T-helper 1 cell treated with Interleukin-12 subunit alpha and Interleukin-12 subunit beta and Interleukin-4 antibody, amounts not matched to agents 30 ng/mL and 1 ng/mL, for 36 hours (primary cell): Measurements from ENCODE around the gene RELL2. TPM values are rescaled to one million over a fixed set of nuclear protein-coding genes. Genes with fewer than 3 reads are reported as not detected.

ENCODE experiments used
- intact Hi-C: fragments of 100-400 bp; cut with micrococcal nuclease; formaldehyde crosslinking; loops from one replicate; pipeline ENCODE4 v1.15.1; 2024
- total RNA-seq: library from RNA; stranded (reverse); gene quantifications from 2 replicates; pipeline ENCODE4 v1.2.3, GENCODE V29; 2022

RELL2 gene
- total RNA-seq, 1 donor from 2014 or later: 19.3 TPM

DNA sequence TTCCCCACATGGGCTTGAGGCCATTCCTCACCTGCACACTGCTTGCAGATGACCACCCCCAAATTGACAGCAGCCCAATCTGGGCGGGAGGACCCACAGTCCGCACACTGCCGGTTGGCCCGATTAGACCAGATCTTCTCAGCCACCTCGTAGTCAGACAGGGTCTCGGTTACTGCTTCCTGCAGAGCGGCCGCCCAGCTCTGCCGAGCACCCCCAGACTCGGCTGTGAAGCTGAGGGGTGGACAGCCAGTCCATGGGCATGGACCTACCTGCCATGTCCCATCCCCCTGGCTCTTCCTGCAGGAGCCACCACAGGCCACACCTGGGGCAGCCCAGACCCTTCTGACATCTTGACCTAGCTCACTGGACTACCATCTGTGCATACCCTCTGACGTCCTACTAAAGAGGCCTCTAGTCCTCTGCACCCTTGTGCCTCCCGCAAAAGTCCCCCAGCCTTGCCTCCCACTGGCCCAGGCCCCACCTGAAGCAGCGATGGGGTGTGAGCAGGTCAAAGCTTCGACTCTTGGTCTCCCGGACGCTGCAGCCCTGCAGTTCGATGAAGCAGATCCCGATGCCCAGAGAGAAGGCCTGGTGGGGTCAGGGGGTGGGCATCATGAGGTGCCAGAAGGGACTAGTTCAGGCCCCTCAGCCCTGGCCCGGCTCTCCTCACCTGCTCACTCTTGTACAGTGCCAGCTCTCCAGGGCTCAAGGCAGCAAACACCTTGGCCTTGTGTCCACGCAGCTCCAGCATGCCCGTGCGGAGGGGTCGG lies 35.5 kb downstream of the RELL2 start:
- intact Hi-C loops: no loop called here

DNA sequence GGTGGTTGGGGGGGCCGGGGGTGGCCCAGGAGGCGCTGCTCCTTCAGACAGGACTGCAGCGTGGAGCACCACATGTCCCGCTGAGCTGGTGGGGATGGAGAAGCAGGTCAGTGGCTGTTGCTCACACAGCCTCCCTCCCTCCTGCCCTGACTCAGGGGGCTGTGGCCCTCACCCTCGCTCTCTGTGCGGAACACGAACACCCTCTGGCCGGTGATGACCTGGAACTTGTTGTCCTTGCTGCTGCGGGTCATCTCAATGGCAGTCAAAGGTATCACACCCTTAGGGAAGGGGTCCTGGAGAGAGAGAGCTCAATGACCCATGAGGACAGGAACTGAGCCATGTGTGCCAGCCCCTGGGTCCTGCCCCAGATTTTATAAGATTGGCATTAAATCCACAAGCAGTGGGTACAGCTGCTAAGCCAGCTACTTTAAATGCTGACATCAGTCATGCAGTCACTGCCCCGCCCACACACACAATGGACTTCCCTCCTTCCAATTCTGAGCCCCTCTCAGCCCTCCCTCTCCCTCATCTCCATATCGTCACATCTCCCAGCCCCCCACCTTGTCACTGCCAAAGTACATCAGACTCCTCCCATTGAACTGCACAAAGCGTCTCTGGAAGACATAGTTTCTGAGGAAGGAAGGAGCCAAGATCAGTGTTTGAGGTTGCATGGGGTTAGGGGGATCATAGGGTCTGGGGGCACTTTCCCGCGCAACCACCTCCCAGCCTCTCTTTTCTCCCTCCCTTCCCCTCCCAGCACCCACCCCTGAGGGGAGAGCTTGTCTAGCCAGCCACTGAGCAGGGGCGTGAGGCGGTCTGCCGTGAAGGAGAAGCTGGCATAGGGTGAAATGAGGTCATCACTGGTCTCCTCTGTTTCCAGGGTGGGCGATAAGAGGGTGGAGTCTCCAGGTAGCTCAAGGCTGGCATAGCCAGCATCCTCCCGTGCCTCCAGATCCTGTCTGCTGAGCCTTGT lies 36.3 kb downstream of the RELL2 start:
- intact Hi-C loops: no loop called here

DNA sequence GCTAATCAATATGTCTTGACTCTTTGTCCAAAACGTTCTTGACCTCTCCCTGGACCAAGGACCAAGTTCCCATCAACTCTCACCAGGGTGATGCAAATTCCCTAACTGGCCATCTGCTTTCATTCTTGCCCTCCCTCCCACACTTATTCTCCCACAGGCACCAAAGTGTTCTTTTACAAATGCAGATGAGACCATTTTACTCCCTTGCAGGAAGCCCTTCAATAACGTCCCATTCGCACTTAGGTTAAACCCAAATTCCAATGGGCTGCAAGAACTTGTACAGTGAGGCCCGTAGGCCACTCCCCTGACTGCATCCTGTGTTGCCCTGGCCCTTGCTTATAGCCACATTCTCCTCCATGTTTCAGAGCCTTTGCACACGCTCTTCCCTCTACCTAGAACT lies 38.0 kb downstream of the RELL2 start:
- intact Hi-C loops: no loop called here

DNA sequence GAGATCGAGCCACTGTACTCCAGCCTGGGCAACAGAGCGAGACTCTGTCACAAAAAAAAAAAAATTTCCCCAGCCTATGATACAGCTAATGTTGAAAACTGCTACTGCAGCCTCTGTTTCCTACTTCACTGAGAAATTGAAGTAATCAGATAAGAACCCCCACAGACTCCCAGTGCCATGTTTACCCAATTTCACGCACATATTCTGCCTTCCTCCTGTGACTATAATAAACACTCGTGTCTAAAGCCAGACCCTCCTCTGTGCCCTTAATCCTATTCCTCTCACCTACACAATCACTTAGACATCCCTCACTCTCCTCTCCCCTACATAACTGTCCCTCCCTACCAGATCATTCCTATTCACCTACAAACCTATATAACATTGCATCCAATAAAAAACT lies 38.9 kb downstream of the RELL2 start:
- intact Hi-C loops: no loop called here

DNA sequence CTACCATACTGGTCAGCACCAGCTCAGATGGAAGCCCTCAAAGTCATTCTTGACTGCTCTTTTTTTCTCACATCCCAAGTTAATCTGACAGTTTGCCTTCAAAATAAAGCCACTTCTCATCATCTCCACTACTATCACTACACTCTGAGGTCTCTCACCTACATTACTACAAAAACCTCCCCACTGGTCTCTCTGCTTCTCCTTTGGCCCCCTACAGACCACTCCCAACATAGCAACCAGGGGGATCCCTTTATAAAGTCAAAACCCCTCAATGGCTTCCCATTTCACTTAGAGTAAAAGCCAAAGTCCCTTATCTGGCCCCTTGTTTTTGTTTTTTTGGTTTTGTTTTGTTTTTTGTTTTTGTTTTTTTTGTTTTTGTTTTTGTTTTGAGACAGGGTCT lies 40.6 kb downstream of the RELL2 start:
- intact Hi-C loops: no loop called here

DNA sequence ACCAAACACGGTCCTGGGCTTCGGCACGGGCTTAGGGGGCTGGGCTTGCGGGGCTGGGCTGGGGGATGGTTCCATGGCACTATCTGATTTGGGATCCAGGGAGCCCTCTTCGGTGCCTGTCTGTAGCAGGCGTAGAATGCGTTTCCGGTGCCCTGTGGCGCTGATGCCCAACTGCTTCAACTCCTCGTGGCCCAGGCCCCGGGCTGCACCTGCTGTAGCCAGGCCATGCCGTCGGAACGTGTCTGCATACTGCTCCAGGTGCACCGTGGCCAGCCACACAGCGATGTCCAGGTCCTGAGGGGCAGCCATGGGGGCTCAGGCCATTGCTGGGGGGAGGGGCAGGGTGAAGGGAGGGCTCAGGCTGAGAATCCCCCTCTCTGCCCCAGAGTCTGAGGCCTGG lies 43.4 kb downstream of the RELL2 start:
- intact Hi-C loops: loop anchor here (5.0 to 10.0 kb wide), 2 partner anchors 43 to 685 kb away; partner anchors contain the start of genes HDAC3 and RELL2

DNA sequence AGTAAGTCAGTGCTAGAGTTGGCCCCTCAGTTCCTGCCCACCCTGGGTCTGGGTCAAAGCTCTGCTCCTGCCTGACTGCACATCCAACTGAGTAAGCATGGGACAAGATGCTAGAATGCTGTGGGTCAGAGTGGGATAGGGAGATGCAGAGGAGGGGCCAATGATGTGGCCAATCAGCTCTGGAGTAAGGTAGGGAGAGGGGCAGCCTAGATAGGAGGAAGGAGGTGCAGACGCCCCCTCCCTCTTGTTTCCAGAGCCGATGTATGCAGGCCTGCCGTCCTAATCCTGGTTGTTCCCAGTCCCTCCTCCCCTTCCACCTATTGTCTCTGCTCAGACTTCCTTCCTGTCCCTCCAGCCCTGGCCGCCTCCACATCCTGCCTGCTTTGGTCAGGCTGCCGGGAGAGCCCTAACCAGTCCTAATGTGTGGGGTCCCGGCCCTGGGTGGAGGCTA lies 44.0 kb downstream of the RELL2 start:
- intact Hi-C loops: loop anchor here (5.0 to 10.0 kb wide), 2 partner anchors 43 to 684 kb away; partner anchors contain the start of genes HDAC3 and RELL2

DNA sequence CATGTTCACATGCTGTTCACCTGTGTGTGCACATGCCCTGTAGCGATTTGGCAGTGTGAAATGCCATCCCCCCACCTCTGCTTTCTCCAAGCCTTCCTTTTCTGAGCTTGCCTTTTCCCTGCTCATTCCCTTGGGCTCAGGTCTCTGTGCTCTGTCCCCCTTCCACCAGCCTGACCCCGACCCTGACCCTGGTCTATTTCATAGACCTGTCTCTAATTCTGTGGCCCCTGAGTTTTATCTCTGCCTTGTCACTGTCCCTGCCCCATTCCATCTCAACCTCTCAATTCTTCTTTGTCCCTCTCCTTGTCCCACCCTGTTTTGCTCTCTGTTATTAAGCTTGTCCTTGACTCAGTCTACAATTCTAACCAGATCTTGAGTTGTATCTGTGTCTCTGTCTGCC lies 44.5 kb downstream of the RELL2 start:
- intact Hi-C loops: loop anchor here (5.0 to 10.0 kb wide), 2 partner anchors 44 to 684 kb away; partner anchors contain the start of genes HDAC3 and RELL2

DNA sequence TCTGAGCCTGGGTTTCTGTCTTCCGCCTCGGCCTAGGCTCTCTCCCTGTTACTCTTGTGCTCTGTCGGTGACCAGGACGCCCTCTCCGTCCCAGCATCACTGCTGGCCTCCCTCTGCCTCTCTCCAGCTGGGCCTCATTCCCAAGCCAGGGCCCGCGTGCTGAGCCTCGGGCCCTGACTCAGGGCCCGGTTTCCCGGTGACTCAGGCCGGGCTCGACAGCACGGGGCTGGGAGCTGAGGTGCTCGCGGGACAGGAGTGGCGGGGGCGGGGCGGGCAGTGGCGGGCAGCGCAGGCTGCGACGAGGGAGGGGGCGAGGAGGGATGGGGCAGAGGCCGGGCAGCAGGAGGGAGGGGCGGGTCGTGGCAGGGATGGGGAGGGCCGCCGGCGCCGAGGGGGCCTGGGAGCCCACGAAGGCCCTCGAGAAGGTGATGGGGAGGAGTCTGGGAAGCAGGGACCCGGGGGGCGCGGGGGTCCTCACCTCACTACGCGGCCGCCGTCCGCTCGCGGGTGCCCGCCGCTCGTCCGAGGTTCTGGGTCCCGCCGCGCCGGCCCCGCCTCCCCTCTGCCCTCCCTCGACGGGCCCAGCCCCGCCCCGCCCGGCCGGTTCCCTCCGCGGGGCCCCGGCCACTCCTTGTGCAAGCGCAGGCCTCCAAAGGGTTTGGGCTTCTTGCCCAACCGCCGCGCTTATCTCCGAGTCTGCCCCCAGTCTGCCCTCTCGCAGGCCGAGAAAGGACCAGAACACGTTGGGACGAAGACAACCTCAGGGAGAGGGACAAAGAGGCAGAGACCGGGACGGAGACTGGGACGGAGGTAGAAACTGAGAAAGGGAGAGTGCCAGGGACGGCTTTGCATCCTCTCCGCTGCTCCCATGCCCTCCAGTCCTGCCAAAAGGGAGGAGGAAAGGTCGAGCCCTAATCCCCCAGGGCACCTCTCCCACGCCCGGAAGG lies 45.2 kb downstream of the RELL2 start, which contains the start of gene ARAP3:
Gene ARAP3, minus strand, starts transcription at position 536 of the 947 bp plus-strand sequence. CDS start 1,744 bp downstream, outside the sequence.
- intact Hi-C loops: loop anchor here (5.0 to 10.0 kb wide), 2 partner anchors 45 to 683 kb away; partner anchors contain the start of genes HDAC3 and RELL2

DNA sequence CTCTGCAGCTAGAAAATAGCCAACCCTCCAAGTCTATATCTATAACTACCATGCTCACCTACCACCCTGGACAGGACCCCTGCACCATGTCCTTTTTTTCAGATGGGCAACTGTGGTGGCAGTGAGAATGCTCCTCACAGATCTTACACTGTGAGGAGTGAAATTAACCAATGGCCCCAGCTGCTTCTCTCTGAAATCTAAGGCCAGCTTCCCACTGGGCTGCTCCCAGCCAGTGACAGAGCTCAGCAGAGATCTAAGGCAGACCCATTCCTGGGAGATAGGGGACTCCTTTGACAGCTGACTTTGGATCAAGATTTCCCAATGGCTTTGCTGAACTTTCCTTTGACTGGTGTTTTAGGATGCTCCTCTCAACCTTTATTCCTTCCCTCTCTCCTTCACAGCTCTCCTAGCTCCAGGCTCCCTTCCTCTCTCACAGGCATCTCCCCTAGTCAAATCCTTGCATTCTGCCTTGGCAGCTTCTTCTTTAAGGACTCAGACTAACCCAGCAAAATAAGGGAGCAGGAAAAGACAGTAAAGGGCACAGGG lies 46.9 kb downstream of the RELL2 start:
- intact Hi-C loops: loop anchor here (1.0 to 10.0 kb wide), 3 partner anchors 9 to 681 kb away; partner anchors contain the start of genes HDAC3 and RELL2

DNA sequence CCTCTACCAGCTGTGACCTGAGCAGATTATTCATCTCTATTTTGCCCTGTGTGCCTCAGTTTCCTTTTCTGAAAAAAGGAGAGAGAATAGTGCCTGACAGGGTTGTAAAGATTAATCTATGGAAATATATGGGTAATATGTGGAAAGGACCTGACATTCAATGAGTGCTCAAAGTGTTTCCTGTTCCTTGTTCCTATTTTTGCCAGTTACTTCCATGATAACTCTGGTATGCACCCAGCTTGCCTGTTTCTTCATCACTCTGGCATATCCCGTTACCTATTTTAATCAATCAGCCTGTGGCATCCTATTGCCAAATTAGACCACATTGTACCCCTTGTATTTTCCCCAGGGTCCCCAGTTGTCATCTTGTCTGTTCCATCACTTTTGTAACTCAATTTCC lies 48.8 kb downstream of the RELL2 start:
- intact Hi-C loops: loop anchor here (10.0 kb wide), 1 partner anchor 679 kb away; no protein-coding TSS in a partner anchor

DNA sequence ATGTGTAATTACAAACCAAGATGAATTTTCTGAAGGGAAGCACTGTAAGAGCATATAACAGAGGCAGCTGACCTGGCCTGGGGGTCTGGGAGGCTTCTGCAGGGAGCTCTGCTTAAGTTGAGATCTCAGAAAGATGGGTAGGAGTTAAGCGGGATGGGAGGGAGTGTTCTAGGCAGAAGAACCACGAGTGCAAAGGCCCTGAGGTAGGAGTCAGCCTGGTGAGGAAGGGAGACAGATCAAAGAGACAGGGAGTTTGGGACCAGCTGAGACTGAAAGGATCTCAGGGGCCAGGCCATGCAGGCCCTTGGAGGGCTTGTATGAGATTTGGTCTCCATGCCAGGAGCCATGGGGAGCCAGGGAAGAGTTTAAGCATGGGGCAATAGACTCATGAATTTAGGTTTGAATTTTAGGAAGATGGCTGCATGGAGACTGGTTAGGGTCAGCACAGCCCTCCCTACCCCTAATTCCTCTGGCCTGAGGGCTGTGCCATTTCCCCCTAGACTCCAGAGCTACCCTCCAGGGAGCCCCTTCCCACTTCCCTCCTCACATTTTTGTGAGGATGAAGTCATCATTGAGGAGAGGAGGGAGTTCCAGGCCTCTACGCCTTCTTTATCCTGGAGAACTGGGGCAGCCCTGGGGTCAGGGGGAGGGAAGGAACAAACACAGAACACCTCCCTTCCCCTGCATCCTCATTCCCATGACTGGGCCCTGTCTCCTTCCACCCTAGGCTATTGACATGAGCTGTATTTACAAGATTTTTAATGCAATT lies 50.0 kb downstream of the RELL2 start:
- intact Hi-C loops: loop anchor here (10.0 kb wide), 1 partner anchor 678 kb away; no protein-coding TSS in a partner anchor

Other genes with a start within 250 kb of the RELL2 start
- gene PCDHGB4, start 249.3 kb upstream of the RELL2 start, total RNA-seq: 0.17 TPM in 2 replicates
- gene PCDHGA8, start 244.4 kb upstream of the RELL2 start, total RNA-seq: 0.07 and 0.15 TPM in 2 replicates
- 0.46 and 0.66 TPM in 2 replicates for gene PCDHGB5, start 239.1 kb upstream of the RELL2 start, total RNA-seq
- gene PCDHGA9, start 234.2 kb upstream of the RELL2 start, total RNA-seq: 0.17 and 0.27 TPM in 2 replicates
- gene PCDHGB6, start 229.0 kb upstream of the RELL2 start, total RNA-seq: 0.22 and 0.37 TPM in 2 replicates
- 0.20 and 0.27 TPM in 2 replicates for gene PCDHGA10, start 224.0 kb upstream of the RELL2 start, total RNA-seq
- 0.07 and 0.29 TPM in 2 replicates for gene PCDHGB7, start 219.3 kb upstream of the RELL2 start, total RNA-seq
- gene PCDHGA11, start 215.9 kb upstream of the RELL2 start, total RNA-seq: 0.24 and 0.32 TPM in 2 replicates
- 0.12 and 0.20 TPM in 2 replicates for gene PCDHGA12, start 206.5 kb upstream of the RELL2 start, total RNA-seq
- 0.07 TPM in 1 of 2 replicates, not detected in the other for gene PCDHGC3, start 161.0 kb upstream of the RELL2 start, total RNA-seq
- 0.37 TPM in 1 of 2 replicates, not detected in the other for gene PCDHGC4, start 152.0 kb upstream of the RELL2 start, total RNA-seq
- not detected in 2 replicates for gene PCDHGC5, start 147.9 kb upstream of the RELL2 start, total RNA-seq
- gene DIAPH1, start 18.0 kb upstream of the RELL2 start, total RNA-seq: 273 and 283 TPM in 2 replicates
- 77.6 and 87.0 TPM in 2 replicates for gene HDAC3, start 148 bp upstream of the RELL2 start, total RNA-seq
- gene FCHSD1, start 14.4 kb downstream of the RELL2 start, total RNA-seq: 59.0 and 60.5 TPM in 2 replicates
- 8.3 and 8.7 TPM in 2 replicates for gene ARAP3, start 45.2 kb downstream of the RELL2 start, total RNA-seq
- not detected in 2 replicates for gene PCDH1, start 241.4 kb downstream of the RELL2 start, total RNA-seq